ENCODE results near the gene TUBGCP2.

GRCh38 chr10:133303206-133303605 is 5.5 kb downstream of the TUBGCP2 start:
- TF ChIP-seq CTCF (conservative IDR thresholded peaks at IDR 0.05; ENCODE audit: low read depth, low read length) (no peak), EZH2 (IDR thresholded peaks at IDR 0.05; ENCODE audit: borderline replicate concordance, low read depth, low read length, poor library complexity, severe bottlenecking) (no peak)

Data from A673 (cell line).